ENCODE results near the gene GFOD1. TPM values are rescaled to one million over a fixed set of nuclear protein-coding genes. Genes with fewer than 3 reads are reported as not detected.
"Not testable (repeated sequence)": the region's sequence is repeated elsewhere in the genome, so short reads cannot be mapped to it uniquely, and the experiment has no call there.

Gene GFOD1
- total RNA-seq, 1 experiment from 2014 or later: 8.8 TPM

GRCh38 chr6:13461307-13461706, 26.1 kb downstream of the GFOD1 start:
- Histone ChIP-seq H3K4me1 (ENCODE audit: insufficient read depth, low read length, poor library complexity, severe bottlenecking) (peaks cover 30% of the 10 kb centered on the region), H3K36me3 (ENCODE audit: insufficient read depth, low read length, poor library complexity, severe bottlenecking) (no peaks in the 10 kb centered on the region), H3K9me3 (ENCODE audit: low read depth, low read length, poor library complexity, severe bottlenecking) (no peaks in the 10 kb centered on the region), H3K4me3 (ENCODE audit: low read depth, low read length, poor library complexity, severe bottlenecking) (no peak overlapping the region), H3K27ac (ENCODE audit: low read depth, low read length, poor library complexity, severe bottlenecking) (no peak overlapping the region), H3K27me3 (replicated peaks; ENCODE audit: insufficient read depth, low read depth, low read length, poor library complexity) (no peaks in the 10 kb centered on the region)
- BruUV-seq (replicated peaks): no TSS peak
- ChIA-PET CTCF (no interaction called here), POLR2A (ENCODE audit: low non-redundant PET) (no interaction called here)
- intact Hi-C loops (cut with micrococcal nuclease; ENCODE audit: unreplicated experiment): no loop called here
- no peak for DNase-seq (ENCODE audit: low spot score)
- TF ChIP-seq, protein P1, sequence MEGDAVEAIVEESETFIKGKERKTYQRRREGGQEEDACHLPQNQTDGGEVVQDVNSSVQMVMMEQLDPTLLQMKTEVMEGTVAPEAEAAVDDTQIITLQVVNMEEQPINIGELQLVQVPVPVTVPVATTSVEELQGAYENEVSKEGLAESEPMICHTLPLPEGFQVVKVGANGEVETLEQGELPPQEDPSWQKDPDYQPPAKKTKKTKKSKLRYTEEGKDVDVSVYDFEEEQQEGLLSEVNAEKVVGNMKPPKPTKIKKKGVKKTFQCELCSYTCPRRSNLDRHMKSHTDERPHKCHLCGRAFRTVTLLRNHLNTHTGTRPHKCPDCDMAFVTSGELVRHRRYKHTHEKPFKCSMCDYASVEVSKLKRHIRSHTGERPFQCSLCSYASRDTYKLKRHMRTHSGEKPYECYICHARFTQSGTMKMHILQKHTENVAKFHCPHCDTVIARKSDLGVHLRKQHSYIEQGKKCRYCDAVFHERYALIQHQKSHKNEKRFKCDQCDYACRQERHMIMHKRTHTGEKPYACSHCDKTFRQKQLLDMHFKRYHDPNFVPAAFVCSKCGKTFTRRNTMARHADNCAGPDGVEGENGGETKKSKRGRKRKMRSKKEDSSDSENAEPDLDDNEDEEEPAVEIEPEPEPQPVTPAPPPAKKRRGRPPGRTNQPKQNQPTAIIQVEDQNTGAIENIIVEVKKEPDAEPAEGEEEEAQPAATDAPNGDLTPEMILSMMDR (conservative IDR thresholded peaks at IDR 0.05; ENCODE audit: low read depth, low read length): no peak
- TF ChIP-seq EZH2 (IDR thresholded peaks at IDR 0.05; ENCODE audit: borderline replicate concordance, low read depth, low read length, poor library complexity, severe bottlenecking): no peak

DNA sequence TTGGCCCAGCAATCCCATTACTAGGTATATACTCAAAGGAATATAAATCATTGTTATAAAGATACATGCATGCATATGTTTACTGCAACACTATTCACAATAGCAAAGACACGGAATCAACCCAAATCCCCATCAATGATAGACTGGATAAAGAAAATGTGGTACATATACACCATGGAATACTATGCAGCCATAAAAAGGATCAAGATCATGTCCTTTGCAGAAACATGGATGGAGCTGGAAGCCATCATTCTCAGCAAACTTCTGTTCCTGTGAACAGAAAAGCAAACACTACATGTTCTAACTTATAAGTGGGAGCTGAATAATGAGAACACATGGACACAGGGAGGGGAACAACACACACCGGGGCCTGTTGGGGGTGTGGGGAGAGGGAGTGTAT, 27.1 kb downstream of the GFOD1 start:
- CTCF ChIA-PET; H3K36me3 ChIP-seq (ENCODE audit: insufficient read depth, low read length, poor library complexity, severe bottlenecking); H3K27me3 ChIP-seq (replicated peaks; ENCODE audit: insufficient read depth, low read depth, low read length, poor library complexity); H3K9me3 ChIP-seq (ENCODE audit: low read depth, low read length, poor library complexity, severe bottlenecking); BruUV-seq (replicated peaks); DNase-seq (ENCODE audit: low spot score); H3K4me3 ChIP-seq (ENCODE audit: low read depth, low read length, poor library complexity, severe bottlenecking); H3K27ac ChIP-seq (ENCODE audit: low read depth, low read length, poor library complexity, severe bottlenecking); POLR2A ChIA-PET (ENCODE audit: low non-redundant PET); intact Hi-C loops (cut with micrococcal nuclease; ENCODE audit: unreplicated experiment): not testable (repeated sequence)
- H3K4me1 ChIP-seq (ENCODE audit: insufficient read depth, low read length, poor library complexity, severe bottlenecking): peaks cover 22% of the 10 kb centered on the region

DNA sequence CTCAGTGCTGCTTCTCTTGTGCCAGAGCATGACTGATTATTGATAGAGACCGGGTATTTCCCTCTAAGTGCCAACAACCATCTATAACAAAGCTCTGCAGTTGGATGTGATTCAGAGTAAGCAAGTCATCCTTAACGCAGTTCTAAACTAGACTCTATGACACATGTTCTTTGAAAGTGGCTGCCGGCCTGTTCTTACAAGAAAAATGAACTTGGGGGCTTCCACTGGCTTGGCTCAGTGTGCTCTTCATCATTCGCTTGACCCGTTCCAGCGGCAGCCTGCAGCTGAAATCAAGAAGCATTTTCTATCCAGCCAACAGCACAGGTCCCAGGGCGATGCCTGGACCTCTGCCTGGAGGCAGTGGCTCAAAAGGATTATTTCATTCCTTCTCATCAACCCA, 29.8 kb downstream of the GFOD1 start:
- no peak for DNase-seq (ENCODE audit: low spot score)
- TF ChIP-seq, protein P1 (conservative IDR thresholded peaks at IDR 0.05; ENCODE audit: low read depth, low read length): no peak
- TF ChIP-seq EZH2 (IDR thresholded peaks at IDR 0.05; ENCODE audit: borderline replicate concordance, low read depth, low read length, poor library complexity, severe bottlenecking): no peak
- BruUV-seq (replicated peaks): no TSS peak
- no peak overlapping the region for H3K27ac ChIP-seq (ENCODE audit: low read depth, low read length, poor library complexity, severe bottlenecking)
- POLR2A ChIA-PET (ENCODE audit: low non-redundant PET): no interaction called here
- no peaks in the 10 kb centered on the region for H3K9me3 ChIP-seq (ENCODE audit: low read depth, low read length, poor library complexity, severe bottlenecking)
- peaks cover 30% of the 10 kb centered on the region for H3K4me1 ChIP-seq (ENCODE audit: insufficient read depth, low read length, poor library complexity, severe bottlenecking)
- no peak overlapping the region for H3K4me3 ChIP-seq (ENCODE audit: low read depth, low read length, poor library complexity, severe bottlenecking)
- H3K36me3 ChIP-seq (ENCODE audit: insufficient read depth, low read length, poor library complexity, severe bottlenecking): no peaks in the 10 kb centered on the region
- intact Hi-C loops (cut with micrococcal nuclease; ENCODE audit: unreplicated experiment): no loop called here
- H3K27me3 ChIP-seq (replicated peaks; ENCODE audit: insufficient read depth, low read depth, low read length, poor library complexity): no peaks in the 10 kb centered on the region
- CTCF ChIA-PET: no interaction called here

DNA sequence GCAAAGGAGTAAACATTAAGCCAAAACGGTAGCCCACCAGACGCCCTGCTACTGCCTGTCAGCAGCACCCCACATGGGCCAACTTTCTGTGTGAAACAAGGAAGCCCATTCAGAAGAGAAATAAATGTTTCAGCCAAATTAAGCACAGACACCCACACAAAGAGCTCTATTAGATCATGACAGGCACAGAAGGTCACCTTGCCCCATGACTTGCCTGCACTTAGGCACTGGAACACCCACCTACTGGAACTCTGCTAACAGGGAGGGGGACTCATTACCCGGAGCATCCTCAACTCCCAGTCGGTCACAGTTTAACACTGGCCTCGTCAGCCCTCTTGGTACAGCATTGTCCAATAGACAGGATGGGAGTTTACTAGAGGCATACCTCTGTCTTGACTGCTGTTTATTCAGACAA, 31.8 kb downstream of the GFOD1 start:
- Histone ChIP-seq H3K4me3 (ENCODE audit: low read depth, low read length, poor library complexity, severe bottlenecking) (no peak overlapping the region), H3K4me1 (ENCODE audit: insufficient read depth, low read length, poor library complexity, severe bottlenecking) (peaks cover 19% of the 10 kb centered on the region), H3K36me3 (ENCODE audit: insufficient read depth, low read length, poor library complexity, severe bottlenecking) (no peaks in the 10 kb centered on the region), H3K9me3 (ENCODE audit: low read depth, low read length, poor library complexity, severe bottlenecking) (no peaks in the 10 kb centered on the region), H3K27ac (ENCODE audit: low read depth, low read length, poor library complexity, severe bottlenecking) (no peak overlapping the region), H3K27me3 (replicated peaks; ENCODE audit: insufficient read depth, low read depth, low read length, poor library complexity) (no peaks in the 10 kb centered on the region)
- no TSS peak for BruUV-seq (replicated peaks)
- no peak for TF ChIP-seq EZH2 (IDR thresholded peaks at IDR 0.05; ENCODE audit: borderline replicate concordance, low read depth, low read length, poor library complexity, severe bottlenecking)
- TF ChIP-seq, protein P1 (conservative IDR thresholded peaks at IDR 0.05; ENCODE audit: low read depth, low read length): no peak
- POLR2A ChIA-PET (ENCODE audit: low non-redundant PET): no interaction called here
- intact Hi-C loops (cut with micrococcal nuclease; ENCODE audit: unreplicated experiment): no loop called here
- CTCF ChIA-PET: no interaction called here
- DNase-seq (ENCODE audit: low spot score): no peak
